Upper lobe of left lung (tissue), 6 donors: ENCODE measurements around the gene GFOD1. TPM values are rescaled to one million over a fixed set of nuclear protein-coding genes. Genes with fewer than 3 reads are reported as not detected.

Source experiments
- ATAC-seq, 2 donors: fragments of 200-7000 bp; cut with Tn5 transposase; one replicate each; pipeline ENCODE4 v1.9.1; 2022; ENCODE audit warnings: mild to moderate bottlenecking in 2 of 2, moderate library complexity in 2 of 2; ENCODE audit not compliant: low FRiP score in 2 of 2
- DNase-seq, 2 donors: peaks; one replicate each; pipeline ENCODE4 v3.0.0-alpha.2; 2019 to 2020
- H3K27ac ChIP-seq, 4 donors: fragments of 200-600 bp; sonication (generic); one replicate each; pipeline ENCODE4 v1.5.1; 2016 to 2019
- H3K27me3 ChIP-seq, 4 donors: fragments of 200-600 bp; sonication (generic); one replicate each; pipeline ENCODE4 v1.5.1; 2017 to 2019
- H3K36me3 ChIP-seq, 4 donors: fragments of 200-600 bp; sonication (generic); one replicate each; pipeline ENCODE4 v1.5.1; 2016 to 2019
- H3K4me1 ChIP-seq, 4 donors: fragments of 200-600 bp; sonication (generic); one replicate each; pipeline ENCODE4 v1.5.1; 2018 to 2019
- H3K4me3 ChIP-seq, 4 donors: fragments of 200-600 bp; sonication (generic); one replicate each; pipeline ENCODE4 v1.5.1; 2017 to 2019; ENCODE audit warnings: mild to moderate bottlenecking in 2 of 4, moderate library complexity in 1 of 4
- H3K9me3 ChIP-seq, 4 donors: fragments of 200-600 bp; sonication (generic); one replicate each; pipeline ENCODE4 v1.5.1; 2018 to 2019
- CTCF ChIP-seq, 6 experiments: fragments of 450-650 bp in 4 of 6; fragments of 200-600 bp in 2 of 6; sonication (generic) in 2 of 6; IDR thresholded peaks; one replicate each; pipeline ENCODE4 v1.5.1; 2016 to 2019; ENCODE audit warnings: antibody characterized with exemption in 6 of 6
- EP300 ChIP-seq, 4 donors: sonication (generic); formaldehyde crosslinking; IDR thresholded peaks; one replicate each; pipeline ENCODE4 v1.5.1; 2017; ENCODE audit warnings: antibody characterized with exemption in 4 of 4, control low read depth in 2 of 4
- POLR2A ChIP-seq, 4 donors: fragments of 450-650 bp; IDR thresholded peaks; one replicate each; pipeline ENCODE4 v1.5.1; 2016 to 2017; ENCODE audit warnings: antibody characterized with exemption in 4 of 4, mild to moderate bottlenecking in 2 of 4
- POLR2AphosphoS5 ChIP-seq, 2 donors: sonication (generic); formaldehyde crosslinking; IDR thresholded peaks; one replicate each; pipeline ENCODE4 v1.5.1; 2017; ENCODE audit warnings: antibody characterized with exemption in 2 of 2
- WGBS, 2 donors: methylation state at CpG; one replicate each; pipeline ENCODE4 v1.1.5; 2017 to 2018; 5-methylcytosine and 5-hydroxymethylcytosine counted together
- total RNA-seq, 6 donors: library from RNA; depleted of rRNA in 4 of 6; stranded (reverse); fragments of >200 nt in 4 of 6; gene quantifications; one replicate each; pipeline versions ENCODE4 v1.1.0 to v1.2.1, GENCODE V29; 2016 to 2021
- donor health status: DM: no; HTN: no; CAD: no; lungs with moderate emphysema.
- donor health status: DM: no; HTN: yes; CAD: no; lungs with severe emphysema.

Gene GFOD1
- total RNA-seq, 6 donors from 2014 or later, result 22.8 to 37.7 (median 25.8) TPM

- ATAC-seq (no peak), DNase-seq (no peak)
- Histone ChIP-seq H3K27me3 (no peaks in the 10 kb centered on the region), H3K4me3 (no peak overlapping the region), H3K4me1 (peaks cover 58 to 86% (median 78%) of the 10 kb centered on the region in 4 donors), H3K27ac (peak overlapping the region; percentile 46 to 81 (median 68)), H3K9me3 (no peaks in the 10 kb centered on the region), H3K36me3 (no peaks in the 10 kb centered on the region)
- peak in 1 of 2 donors; percentile 37 for TF ChIP-seq POLR2AphosphoS5 (IDR thresholded peaks at IDR 0.05)
- TF ChIP-seq EP300 (IDR thresholded peaks at IDR 0.05), result no peak
- 60 to 66% methylated on average over 10 of the region's 10 CpGs for WGBS, 2 donors
Measured at GRCh38 chr6:13421425-13422059, 65.9 kb downstream of the GFOD1 start.

GRCh38 chr6:13420269-13420668 is 67.1 kb downstream of the GFOD1 start:
- Histone ChIP-seq H3K4me3 (no peak overlapping the region), H3K27me3 (no peaks in the 10 kb centered on the region), H3K9me3 (no peaks in the 10 kb centered on the region), H3K4me1 (peaks cover 51 to 73% (median 69%) of the 10 kb centered on the region in 4 donors), H3K27ac (peak overlapping the region; percentile 20 to 81 (median 72)), H3K36me3 (no peaks in the 10 kb centered on the region)
- DNase-seq (no peak), ATAC-seq (no peak)
- WGBS, 2 donors, result 52 to 58% methylated on average over 6 of the region's 6 CpGs
- TF ChIP-seq CTCF (IDR thresholded peaks at IDR 0.05), result peak in 1 of 6 experiments; percentile 15
- TF ChIP-seq POLR2A (IDR thresholded peaks at IDR 0.05), result no peak
- no peak for TF ChIP-seq EP300 (IDR thresholded peaks at IDR 0.05)
- TF ChIP-seq POLR2AphosphoS5 (IDR thresholded peaks at IDR 0.05), result no peak

GRCh38 chr6:13419422-13420195 is 67.8 kb downstream of the GFOD1 start:
- ATAC-seq, result no peak
- Histone ChIP-seq H3K36me3 (no peaks in the 10 kb centered on the region), H3K9me3 (no peaks in the 10 kb centered on the region), H3K27me3 (no peaks in the 10 kb centered on the region), H3K27ac (peak overlapping the region; percentile 20 to 81 (median 72)), H3K4me1 (peaks cover 55 to 69% (median 65%) of the 10 kb centered on the region in 4 donors), H3K4me3 (no peak overlapping the region)
- TF ChIP-seq EP300 (IDR thresholded peaks at IDR 0.05) (no peak), CTCF (IDR thresholded peaks at IDR 0.05) (no peak), POLR2AphosphoS5 (IDR thresholded peaks at IDR 0.05) (no peak), POLR2A (IDR thresholded peaks at IDR 0.05) (no peak)
- peak in 1 of 2 donors; percentile 32 for DNase-seq
- WGBS, 2 donors, result 71 to 73% methylated on average over 25 to 26 of the region's 26 CpGs

- Histone ChIP-seq H3K36me3 (no peaks in the 10 kb centered on the region), H3K27ac (peak overlapping the region in 2 of 4 donors; percentile 76 to 81), H3K4me1 (peaks cover 60 to 69% (median 64%) of the 10 kb centered on the region in 4 donors), H3K9me3 (no peaks in the 10 kb centered on the region), H3K4me3 (no peak overlapping the region), H3K27me3 (no peaks in the 10 kb centered on the region)
- DNase-seq (no peak), ATAC-seq (no peak)
- TF ChIP-seq CTCF (IDR thresholded peaks at IDR 0.05) (no peak), POLR2A (IDR thresholded peaks at IDR 0.05) (no peak), EP300 (IDR thresholded peaks at IDR 0.05) (no peak), POLR2AphosphoS5 (IDR thresholded peaks at IDR 0.05) (no peak)
- WGBS, 2 donors, result 67 to 68% methylated on average over 5 of the region's 5 CpGs
Measured at GRCh38 chr6:13418844-13419243, 68.6 kb downstream of the GFOD1 start.

- 86 to 91% methylated on average over 2 of the region's 2 CpGs for WGBS, 2 donors
- H3K27me3 ChIP-seq, result no peaks in the 10 kb centered on the region
- DNase-seq (peak in 1 of 2 donors; percentile 1), ATAC-seq (no peak)
- no peak overlapping the region for H3K4me3 ChIP-seq
- H3K36me3 ChIP-seq, result no peaks in the 10 kb centered on the region
- H3K27ac ChIP-seq, result peak overlapping the region in 1 of 4 donors; percentile 69
- H3K9me3 ChIP-seq, result no peaks in the 10 kb centered on the region
- no peak for TF ChIP-seq POLR2AphosphoS5 (IDR thresholded peaks at IDR 0.05)
- TF ChIP-seq POLR2A (IDR thresholded peaks at IDR 0.05), result no peak
- no peak for TF ChIP-seq EP300 (IDR thresholded peaks at IDR 0.05)
- TF ChIP-seq CTCF (IDR thresholded peaks at IDR 0.05), result no peak
- peaks cover 61 to 70% (median 68%) of the 10 kb centered on the region in 4 donors for H3K4me1 ChIP-seq
Measured at GRCh38 chr6:13417954-13418353, 69.4 kb downstream of the GFOD1 start.
